Bone marrow (tissue), 2 donors: ENCODE results near the gene TNS3.

Source experiments
- DNase-seq, 2 donors: peaks; one replicate each; lab custom pipeline; 2025; lab: John Stamatoyannopoulos, UW

Gene TNS3

DNA sequence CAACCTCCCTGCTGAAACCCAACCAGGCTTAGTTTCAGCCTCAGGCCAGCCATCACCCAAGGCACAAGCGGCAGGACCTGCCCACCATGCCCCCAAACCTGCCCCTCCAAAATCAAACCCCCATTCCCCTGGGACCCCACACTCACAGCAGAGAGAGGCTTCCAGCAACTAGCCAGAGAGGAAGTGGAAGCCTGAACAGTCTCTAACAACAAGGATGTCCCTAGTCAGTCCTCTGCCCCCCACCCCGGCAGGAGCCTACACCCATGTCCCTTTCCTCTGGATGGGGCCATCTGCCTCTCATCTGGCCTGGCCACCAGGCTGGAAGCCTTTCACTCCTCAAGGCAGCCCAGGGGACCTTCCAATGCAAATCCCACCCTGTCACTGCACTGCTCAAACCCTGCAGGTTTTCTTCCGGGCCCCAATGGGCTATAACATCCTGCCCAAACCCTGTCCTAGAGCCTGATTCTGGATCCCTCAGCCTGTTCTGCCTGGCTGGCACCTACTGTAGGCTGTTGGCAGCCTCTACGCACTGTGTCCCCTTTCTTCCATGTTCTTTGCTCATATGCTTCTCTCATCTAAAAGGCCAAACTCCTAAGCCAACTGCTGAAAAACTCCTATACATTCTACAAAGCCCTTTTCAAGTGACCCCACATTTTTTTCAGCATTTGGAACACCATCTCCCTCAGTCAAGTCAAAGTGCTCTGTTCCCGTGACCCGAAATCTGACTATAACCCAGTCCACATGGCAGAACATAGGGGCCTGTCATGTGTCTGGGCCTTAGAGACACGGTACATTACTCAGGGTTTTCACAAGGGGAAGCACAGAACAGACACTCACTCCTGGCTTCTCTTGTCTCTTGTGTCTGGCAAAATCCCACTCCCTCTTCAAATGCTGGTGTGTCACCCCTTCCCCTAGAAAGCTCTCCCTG, 253.3 kb downstream of the TNS3 start:
- no peak for DNase-seq

DNA sequence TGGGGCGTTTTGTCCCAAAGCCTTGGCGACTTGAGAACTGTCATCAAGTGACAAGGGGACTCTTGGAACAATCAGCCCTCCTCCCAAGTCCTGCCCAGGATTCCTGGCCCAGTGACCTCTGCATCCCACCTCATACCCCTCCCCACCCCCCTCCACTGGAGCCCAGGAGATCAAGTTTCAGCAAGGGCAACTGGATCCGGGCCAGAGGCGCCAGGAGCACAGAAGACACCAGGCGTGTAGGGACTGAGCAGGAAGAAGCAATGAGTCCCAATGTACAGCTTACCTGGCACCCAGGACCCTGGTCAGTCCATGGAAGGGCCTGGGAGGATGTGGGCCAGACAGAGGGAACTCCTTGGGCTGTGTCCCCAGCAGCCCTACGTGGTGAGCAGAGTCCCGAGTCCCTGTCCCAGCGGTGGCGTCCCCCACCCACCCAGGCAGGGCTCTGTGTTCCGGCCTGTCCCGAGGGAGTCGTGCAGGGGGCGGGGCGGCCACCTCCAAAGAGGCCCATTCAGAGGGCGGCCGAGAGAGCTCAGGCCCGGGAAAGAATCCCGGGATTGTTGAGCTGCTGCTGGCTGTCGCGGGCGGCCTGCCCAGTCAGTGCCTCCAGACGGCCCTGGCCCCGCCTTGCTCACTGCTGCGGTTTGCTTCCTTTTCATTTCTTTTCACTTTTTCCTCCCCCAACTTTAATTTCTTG, 254.1 kb downstream of the TNS3 start:
- no peak for DNase-seq

DNA sequence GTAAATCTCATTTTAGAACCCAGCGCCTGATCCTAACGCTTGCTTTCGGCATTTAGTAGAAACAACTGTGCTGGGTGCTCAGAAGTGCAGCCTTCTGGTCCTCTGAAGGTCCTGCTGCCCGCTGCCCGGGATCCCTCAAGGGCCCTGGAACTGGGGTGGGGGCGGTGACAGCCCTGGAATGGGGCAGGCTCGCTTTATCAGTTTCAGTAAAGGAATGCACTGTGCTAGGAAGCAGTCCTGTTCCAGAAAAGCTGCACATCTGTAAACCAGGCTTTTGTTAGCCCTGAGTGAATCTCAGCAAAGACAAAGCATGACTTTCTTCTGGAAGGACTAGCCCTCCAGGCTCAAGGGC, 254.6 kb downstream of the TNS3 start:
- no peak for DNase-seq

DNA sequence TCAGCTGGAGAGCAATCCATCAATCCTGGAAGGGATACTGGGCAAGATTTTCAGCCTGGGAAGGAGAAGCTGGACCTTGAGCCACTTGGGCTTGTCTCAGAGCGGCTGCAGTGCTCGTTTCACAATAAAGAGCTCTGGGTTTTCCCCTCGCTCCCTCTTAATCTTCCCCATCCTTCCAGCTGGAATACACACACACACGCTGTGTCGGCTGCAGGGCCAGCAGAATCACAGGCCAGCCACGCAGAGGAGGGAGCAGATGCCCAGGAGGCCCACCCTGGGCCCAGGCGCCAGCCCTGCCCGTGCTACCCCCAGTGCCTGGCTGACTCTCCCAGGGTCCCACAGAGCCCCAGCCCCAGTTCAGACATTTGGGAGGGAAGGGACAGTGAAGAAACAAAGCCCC, 255.1 kb downstream of the TNS3 start:
- DNase-seq = no peak

DNA sequence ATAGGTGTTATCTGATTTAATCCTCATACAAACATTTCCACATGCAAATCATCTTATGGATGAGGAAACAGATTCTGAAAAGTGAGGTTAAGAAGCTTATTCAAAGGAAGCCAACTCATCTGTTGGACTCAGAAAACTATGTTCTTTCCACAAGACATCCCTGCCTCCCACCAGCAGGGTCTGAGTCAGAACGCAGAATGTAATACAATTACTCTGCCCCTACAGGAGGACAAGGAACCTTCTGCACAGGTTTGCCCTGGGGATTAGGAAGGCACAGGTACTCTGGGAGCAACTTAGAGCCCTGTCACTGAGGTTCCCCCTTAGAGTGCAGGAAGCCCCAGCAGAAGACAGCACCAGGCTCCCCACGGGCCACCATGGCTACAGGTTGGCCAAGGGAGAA, 255.7 kb downstream of the TNS3 start:
- no peak for DNase-seq

DNA sequence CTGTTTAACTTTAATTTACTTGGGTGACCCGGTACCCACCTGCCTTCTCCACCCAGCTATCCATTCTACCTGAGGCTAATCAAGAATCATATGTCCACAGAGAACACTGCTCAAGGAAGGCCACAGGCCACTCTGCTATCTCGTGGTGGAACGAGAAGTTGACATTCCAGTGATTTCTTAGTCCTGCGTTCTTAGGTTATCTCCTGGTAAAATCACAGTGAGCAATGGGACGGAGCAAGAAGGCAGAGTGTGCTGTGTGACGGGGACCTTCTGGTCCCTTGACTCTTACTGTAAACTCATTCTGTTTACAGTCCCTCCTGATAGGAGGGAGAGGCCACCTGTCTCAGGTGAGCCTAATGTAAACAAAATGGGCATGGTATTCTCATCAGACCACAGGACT, 256.6 kb downstream of the TNS3 start:
- no peak for DNase-seq

DNA sequence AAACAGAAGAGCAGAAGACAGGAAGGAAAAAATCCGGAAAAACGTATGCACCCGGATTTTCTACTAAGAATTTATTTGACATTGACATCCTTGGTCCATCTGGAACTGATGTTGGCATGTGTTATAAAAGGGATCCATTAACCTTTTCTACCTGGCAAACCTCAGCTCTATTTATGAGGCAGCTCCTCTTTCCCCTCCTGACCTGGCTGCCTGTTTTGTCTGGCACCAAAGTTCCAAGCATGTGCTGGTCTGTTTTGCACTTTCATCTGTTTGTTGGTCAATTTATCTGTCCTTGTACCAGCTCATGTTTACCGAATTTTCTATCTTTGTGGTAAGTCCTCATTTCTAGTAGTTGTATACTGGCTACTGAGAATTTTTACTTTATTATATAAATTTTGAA, 258.0 kb downstream of the TNS3 start:
- no peak for DNase-seq

DNA sequence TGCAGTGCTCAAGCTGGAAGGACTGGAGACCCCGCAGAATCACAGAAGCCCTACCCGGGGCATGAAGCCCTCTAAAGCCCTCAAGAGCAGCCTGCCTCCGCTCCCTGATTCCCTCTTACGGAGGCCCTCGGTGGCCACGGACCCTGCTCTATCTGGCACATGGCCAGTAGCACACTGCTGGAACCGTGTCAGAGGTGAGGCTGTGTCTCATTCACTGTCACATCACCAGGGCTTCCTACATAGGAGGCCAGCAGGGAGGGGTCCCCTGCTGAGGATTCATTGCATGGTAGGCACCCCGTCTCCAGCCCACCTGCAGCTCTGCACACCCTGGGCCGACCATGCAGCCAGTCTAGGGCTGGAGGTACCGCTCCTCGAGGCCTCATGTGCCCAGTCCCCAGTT, 259.2 kb downstream of the TNS3 start:
- no peak for DNase-seq

DNA sequence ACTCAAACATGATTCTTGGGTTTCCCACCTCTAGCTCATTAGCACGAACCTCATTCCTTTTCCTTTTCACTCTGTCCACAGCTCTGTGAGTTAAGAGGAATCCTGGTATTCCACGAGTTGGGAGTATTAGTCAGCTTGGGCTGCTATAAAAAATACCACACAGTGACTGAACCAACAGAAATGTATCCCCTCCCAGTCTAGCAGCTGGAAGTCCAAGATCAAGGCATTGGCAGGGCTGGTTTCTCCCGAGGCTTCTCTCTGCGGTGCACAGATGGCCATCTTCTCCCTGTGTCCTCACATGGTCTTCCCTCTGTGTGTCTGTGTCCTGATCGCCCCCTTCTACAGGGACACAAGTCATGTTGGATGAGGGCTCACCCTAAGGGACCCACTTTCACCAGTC, 261.6 kb downstream of the TNS3 start:
- DNase-seq = no peak

DNA sequence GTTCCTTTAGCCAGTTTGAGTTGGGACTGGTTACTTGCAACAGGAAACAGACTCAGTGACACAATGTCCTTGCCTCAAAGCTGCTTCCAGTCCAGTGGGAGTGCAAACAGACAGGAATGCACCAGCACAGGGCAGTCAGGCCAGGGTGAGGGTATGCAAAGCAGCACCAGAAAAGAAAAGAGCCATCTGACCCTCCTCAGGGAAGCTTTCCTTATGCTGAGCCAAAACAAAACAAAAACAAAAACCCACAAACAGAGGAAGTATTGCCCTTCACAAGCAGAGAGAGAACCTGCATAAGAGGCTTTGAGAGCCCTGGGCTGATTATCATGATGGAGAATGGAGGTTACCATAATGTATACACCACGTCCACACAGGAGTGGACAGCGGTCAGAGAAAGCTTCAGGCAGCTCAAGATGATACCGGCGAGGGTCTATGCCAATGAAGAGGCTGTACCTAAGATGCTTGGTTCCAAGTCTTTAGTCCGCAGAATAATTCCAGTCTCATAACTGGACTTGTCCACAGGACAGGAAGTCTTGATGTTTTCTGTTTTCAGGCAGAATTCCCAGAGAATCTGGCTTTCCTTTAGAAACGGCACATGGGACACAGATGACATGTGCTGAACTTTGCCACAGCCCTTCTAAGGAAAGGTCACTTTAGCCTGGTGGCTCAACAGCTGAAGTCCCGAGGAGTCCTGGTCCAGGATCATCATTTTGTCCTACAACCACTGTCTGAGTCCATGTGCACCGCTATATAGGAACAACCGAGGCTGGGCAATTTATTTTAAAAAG, 263.3 kb downstream of the TNS3 start:
- no peak for DNase-seq

DNA sequence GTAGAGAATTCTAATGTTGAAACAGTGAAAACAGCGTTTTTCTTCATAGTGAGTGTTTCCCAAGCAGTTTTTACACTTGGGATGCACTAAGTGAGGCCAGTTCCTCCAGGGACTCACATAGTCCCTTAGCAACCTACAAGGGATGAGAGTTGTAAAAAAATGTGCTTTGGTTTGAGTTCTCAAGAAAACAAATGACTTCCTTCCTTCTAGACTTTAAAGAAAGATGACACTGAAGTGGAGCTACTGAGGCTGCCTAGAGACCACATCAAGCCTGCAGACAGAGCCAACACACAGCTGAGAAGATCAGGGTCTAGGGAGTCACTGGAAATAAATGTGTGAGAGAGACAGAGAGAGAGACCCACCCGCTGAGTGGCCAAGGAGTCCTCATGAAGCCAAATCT, 264.4 kb downstream of the TNS3 start:
- no peak for DNase-seq

DNA sequence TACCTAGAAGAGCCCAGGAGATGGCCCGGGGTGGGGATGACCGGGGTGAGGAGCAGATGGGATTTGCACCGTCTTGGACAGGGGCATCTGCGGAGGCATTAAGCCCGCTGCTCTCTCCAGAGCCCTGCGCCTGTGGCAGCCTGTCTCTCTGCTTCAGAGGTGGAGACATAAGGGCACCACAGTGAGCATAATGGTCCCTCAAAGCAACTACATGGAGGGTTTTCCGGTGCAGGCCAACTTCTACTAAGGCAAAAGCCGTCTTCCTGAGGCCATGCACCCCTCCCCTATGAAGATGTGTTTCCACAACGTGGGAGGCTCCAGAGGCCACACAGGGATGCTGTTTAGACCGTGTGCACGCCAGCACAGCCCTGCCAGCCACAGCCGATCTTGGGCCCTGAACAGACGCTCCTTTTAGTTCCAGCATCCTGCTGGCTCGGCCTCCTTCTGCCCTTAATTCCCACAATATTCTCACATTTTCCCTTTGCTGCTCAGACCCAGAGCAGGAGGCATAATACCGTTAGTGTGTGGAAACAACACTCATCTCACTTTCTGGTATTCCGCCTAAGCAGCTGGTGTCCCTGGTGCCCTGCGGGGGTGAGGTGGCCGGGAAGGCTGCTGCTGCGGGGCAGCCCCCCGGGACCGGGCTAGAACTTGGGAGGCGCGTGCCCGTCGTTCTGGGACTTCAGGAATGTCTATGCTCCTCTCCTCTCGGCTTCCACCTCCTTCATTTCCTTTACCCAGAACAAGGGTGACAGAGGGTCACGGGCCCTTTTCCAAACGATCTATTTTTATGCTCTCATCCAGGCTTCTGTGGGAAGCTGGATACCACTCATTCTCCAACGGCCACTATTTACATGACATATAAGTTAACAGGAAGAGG, 266.9 kb downstream of the TNS3 start:
- no peak for DNase-seq

DNA sequence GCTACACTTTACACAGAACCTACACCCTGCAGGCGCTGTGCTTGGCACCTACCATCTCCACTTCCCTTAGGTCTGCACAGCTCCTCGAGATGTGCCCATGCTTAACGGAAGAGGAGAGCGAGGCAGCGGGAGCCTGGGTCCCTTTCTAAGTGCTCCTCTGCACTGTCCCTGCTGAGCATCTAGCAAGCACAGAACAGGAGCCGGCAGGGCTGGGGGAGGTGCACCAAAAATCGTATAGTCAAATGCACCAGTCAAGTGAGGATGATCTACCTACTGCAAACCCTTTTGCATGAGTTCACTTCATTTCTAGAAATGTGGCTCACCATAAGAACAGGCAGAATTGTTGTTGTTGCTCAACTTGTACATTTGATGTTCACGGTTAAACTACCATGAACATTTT, 267.7 kb downstream of the TNS3 start:
- DNase-seq = no peak

DNA sequence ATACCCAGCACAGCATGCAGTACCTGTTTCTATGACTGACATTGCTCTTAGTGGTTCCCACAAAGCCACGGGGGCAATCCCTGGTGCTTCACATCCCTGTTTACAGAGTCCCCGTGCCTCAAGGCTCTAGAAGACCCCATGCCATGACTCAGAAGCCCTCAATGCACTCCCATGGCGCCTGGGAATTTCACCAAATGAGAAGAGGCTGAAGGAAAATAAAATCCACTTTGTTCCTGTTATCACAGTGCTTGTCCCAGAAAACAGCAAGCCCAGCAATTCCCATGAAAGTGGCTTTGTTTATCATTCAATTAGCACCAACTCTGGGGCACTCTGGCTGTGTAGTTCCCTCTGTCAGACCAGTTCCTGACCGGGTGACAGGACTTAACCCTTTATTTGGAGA, 268.3 kb downstream of the TNS3 start:
- DNase-seq = no peak

DNA sequence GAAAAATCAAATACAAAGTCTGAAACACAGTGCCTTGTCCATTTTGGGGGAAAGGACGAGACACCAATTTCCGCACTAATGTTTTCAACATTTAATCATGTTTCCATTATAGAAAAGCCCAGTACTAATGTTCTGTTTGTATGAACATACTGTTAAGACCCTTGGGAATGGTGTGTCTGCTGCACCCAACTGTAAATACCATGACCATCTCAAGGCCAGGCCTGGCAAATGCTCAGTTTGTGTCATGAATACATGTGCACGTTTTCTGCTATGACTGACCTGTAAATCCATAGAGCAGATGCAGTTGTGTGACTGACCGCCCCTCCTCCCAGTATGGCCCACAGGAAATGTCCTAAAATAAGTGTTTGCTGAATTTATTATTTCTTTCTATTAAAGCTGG, 270.0 kb downstream of the TNS3 start:
- no peak for DNase-seq

DNA sequence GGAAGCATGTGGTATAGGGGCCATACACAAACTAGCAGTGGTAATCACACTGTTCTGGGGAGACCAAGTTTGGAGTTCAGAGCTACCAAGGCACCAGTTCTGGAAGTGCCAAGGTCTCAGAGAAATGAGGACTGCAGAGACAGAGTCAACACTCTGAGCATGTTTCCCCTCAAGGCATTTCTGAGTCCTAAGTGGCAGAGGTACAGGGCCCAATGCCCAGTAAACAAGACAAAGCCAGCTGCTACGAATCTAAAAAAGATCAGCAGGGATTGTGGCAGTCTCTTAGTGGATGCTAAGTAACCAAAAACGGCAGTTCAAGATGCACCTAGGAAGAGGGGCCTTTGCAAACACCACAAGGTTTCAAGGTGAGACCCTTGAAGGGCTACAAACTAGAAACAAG, 271.9 kb downstream of the TNS3 start:
- no peak for DNase-seq

DNA sequence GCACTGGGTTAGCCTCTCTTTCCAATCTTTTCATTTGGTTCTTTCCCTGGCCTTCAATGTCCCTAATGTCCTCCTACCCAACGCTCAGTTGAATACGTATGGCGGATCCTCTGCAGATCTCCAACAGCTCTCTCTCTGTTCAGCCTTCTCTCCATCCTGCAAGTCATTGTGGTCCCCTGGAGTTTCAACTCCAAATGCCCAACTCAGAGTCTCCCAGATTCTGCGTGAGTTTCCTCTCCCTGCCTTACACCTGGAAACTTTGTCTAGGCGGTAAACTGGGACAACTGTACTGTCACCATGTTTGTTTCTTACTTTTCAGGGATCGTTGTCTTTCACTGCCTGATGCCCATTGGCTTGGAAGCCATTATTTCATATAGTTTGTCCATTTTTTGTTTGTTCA, 273.1 kb downstream of the TNS3 start:
- DNase-seq = no peak

DNA sequence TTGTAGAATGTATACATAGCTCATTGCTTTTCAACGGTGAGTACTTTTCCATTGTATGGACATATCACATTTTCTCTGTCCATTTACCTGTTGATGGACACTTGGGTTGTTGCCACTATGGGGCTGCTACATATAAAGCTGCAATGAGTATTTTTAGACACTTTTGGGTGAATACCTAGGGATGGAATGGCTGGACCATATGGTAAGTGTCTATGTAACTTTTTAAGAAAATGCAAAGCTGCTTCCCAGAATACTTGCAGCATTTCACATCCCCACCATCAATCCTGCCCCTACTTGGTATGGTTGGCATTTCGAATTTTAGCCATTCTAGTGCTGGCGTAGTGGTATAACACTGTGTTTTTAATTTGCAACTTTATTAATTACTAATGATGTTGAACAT, 274.6 kb downstream of the TNS3 start:
- DNase-seq = no peak

DNA sequence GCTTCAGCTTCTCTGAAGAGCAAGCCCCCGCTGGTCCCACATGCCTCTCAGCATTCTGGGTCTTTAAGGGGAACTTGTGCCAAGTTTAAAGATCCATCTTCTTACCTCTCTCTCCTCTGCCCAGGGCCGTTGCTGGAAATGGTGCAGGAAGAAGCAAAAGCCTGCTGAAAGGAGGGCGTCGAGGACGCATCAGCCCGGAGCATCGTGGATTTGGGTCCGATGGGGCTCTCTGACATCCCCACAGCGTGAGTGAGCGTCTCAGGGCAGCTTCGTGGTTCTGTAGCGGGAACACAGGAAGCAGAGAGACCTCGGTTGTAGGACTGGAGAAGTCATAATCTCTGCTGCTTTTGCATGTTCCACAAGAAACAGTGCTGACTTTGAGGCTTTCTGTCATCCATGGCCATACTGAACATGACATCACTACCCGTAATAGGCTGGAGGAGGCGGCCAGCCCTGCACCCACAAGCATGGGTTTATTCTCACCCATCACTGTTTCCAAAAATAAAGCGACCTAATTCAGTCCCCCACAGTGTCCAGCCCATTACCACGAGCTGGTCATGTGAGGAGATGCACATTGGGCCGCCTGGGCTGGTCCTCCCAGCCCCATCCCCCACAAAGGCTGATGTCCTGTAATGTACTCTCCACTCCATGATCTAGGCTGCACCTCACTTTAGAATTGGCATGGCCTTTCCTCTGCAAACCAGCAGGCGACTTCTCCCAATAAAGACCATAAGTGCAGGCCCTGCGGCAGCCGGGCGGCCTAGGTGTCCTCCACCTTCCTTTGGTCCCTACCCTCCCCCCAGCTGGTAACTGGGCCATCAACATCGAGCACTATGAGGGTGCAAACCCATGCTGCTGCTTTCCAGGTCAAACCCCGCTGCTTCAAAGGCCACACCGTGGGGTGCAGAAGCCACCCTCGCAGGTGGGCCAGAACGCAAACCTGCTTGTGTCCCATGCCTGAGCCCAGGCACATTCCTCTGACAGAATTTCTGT, 276.9 kb downstream of the TNS3 start:
- no peak for DNase-seq

DNA sequence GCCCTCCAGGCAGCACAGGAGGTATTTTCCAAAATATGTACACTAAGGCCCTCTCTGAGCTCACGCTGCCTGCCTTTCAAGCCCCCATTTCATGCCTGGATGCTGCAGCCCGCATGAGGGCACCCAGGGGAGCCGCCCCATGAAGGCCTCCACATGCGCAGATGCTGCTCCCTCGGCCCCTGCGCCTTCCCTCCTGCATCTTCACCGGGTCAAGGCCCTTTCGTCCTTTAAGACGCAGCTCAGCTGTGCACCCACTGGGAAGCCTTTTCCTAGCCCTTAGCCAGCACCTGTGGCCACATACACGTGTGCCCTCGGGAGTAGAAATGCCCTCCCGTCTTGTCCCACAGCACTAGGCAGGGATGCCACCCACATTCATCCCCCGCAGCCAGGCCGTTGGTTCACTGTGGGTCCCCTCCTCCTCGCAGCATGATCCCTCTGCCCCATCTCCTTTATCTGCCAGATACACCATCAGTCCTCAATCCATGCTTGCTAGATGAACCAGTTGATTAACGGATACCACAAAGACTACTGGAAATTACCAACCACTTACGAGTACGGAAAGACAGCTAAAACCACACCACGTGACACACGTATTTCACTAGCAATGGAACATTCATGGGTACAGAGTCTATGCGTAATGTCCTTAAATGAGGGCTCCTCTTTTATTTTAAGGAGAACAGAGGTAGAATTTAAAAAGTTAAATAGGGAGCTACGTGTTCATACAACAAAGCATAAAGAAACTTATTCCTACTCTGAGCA, 278.0 kb downstream of the TNS3 start:
- DNase-seq = no peak
